Karpas-422 (cell line): ENCODE data around the gene SIGLEC8. TPM values are rescaled to one million over a fixed set of nuclear protein-coding genes. Genes with fewer than 3 reads are reported as not detected.

Experiments
- DNase-seq: peaks from one replicate; pipeline ENCODE4 v3.0.0-alpha.2; 2015
- H2AFZ ChIP-seq: fragments of 200-600 bp; sonication (generic); 2 replicates; pipeline ENCODE4 v1.6.1; 2014; ENCODE audit warnings: antibody characterized with exemption, low read length, mixed read lengths
- H3K27ac ChIP-seq: fragments of 200-600 bp; sonication (generic); 2 replicates; pipeline ENCODE4 v1.5.1; 2014; ENCODE audit warnings: mild to moderate bottlenecking, low read length, moderate library complexity
- H3K27me3 ChIP-seq: fragments of 200-600 bp; sonication (generic); 2 replicates; pipeline ENCODE4 v1.6.1; 2014; ENCODE audit warnings: low read length, mixed read lengths
- H3K36me3 ChIP-seq: fragments of 200-600 bp; sonication (generic); 2 replicates; pipeline ENCODE4 v1.6.1; 2014; ENCODE audit warnings: low read length, mixed read lengths; ENCODE audit not compliant: insufficient read depth
- H3K4me1 ChIP-seq: fragments of 200-600 bp; sonication (generic); 2 replicates; pipeline ENCODE4 v1.6.1; 2014; ENCODE audit warnings: mild to moderate bottlenecking, low read length, mixed read lengths
- H3K4me2 ChIP-seq: fragments of 200-600 bp; sonication (generic); 2 replicates; pipeline ENCODE4 v1.6.1; 2014; ENCODE audit warnings: low read length, low read depth, mild to moderate bottlenecking; ENCODE audit not compliant: poor library complexity, severe bottlenecking
- H3K4me3 ChIP-seq: fragments of 200-600 bp; sonication (generic); 2 replicates; pipeline ENCODE4 v1.5.1; 2014; ENCODE audit warnings: mild to moderate bottlenecking, antibody characterized with exemption, low read length, mixed read lengths
- H3K79me2 ChIP-seq: fragments of 200-600 bp; sonication (generic); 2 replicates; pipeline ENCODE4 v1.6.1; 2014; ENCODE audit warnings: mild to moderate bottlenecking, low read length, mixed read lengths
- H3K9ac ChIP-seq: fragments of 200-600 bp; sonication (generic); 2 replicates; pipeline ENCODE4 v1.6.0; 2014; ENCODE audit warnings: low read length
- H3K9me2 ChIP-seq: fragments of 200-600 bp; sonication (generic), shearing (Covaris generic); replicated peaks from 2 replicates; pipeline ENCODE4 v1.6.0; 2014; ENCODE audit warnings: mild to moderate bottlenecking, low read length, moderate library complexity; ENCODE audit not compliant: insufficient read depth
- H3K9me3 ChIP-seq: fragments of 300-700, 200-600 bp; sonication (generic); 2 replicates; pipeline ENCODE4 v1.6.1; 2014; ENCODE audit warnings: low read length, mixed read lengths
- H4K20me1 ChIP-seq: fragments of 200-600 bp; sonication (generic); 2 replicates; pipeline ENCODE4 v1.6.1; 2014; ENCODE audit warnings: mild to moderate bottlenecking, antibody characterized with exemption, low read length, low read depth; ENCODE audit not compliant: insufficient read depth
- total RNA-seq: library from RNA; depleted of rRNA; stranded (reverse); fragments of >200 nt; shearing (Covaris generic); gene quantifications from 2 replicates; pipeline ENCODE4 v1.2.3, GENCODE V29; 2014; ENCODE audit warnings: low replicate concordance

Gene SIGLEC8
- total RNA-seq, 1 experiment from 2014 or later = not detected

GRCh38 chr19:51497666-51498065, 39.4 kb upstream of the SIGLEC8 start:
- Histone ChIP-seq H3K9ac (no peak overlapping the region), H3K4me1 (no peaks in the 10 kb centered on the region), H3K36me3 (no peaks in the 10 kb centered on the region), H3K27me3 (no peaks in the 10 kb centered on the region; the same call in 1 of the 2 replicates), H2AFZ (no peak overlapping the region), H3K9me3 (no peaks in the 10 kb centered on the region), H3K4me2 (no peak overlapping the region), H3K9me2 (no peaks in the 10 kb centered on the region), H3K79me2 (no peaks in the 10 kb centered on the region), H3K4me3 (no peak overlapping the region), H4K20me1 (no peaks in the 10 kb centered on the region), H3K27ac (no peak overlapping the region)
- DNase-seq = no peak

GRCh38 chr19:51493776-51494175, 35.5 kb upstream of the SIGLEC8 start:
- Histone ChIP-seq H3K27me3 (no peaks in the 10 kb centered on the region), H3K9me2 (no peaks in the 10 kb centered on the region), H3K36me3 (no peaks in the 10 kb centered on the region), H2AFZ (no peak overlapping the region), H3K4me1 (no peaks in the 10 kb centered on the region), H3K79me2 (no peaks in the 10 kb centered on the region), H3K9me3 (no peaks in the 10 kb centered on the region), H3K27ac (no peak overlapping the region), H3K4me3 (no peak overlapping the region), H4K20me1 (no peaks in the 10 kb centered on the region), H3K9ac (no peak overlapping the region), H3K4me2 (no peak overlapping the region)
- no peak for DNase-seq

- H3K9me2 ChIP-seq = no peaks in the 10 kb centered on the region
- no peak for DNase-seq
- H4K20me1 ChIP-seq = no peaks in the 10 kb centered on the region
- H3K79me2 ChIP-seq = no peaks in the 10 kb centered on the region
- H3K9ac ChIP-seq = no peak overlapping the region
- H3K9me3 ChIP-seq = no peaks in the 10 kb centered on the region
- H3K36me3 ChIP-seq = no peaks in the 10 kb centered on the region
- no peak overlapping the region for H3K4me3 ChIP-seq
- no peak overlapping the region for H2AFZ ChIP-seq
- no peak overlapping the region for H3K27ac ChIP-seq
- H3K27me3 ChIP-seq = no peaks in the 10 kb centered on the region
- no peak overlapping the region for H3K4me2 ChIP-seq
- no peaks in the 10 kb centered on the region for H3K4me1 ChIP-seq
Observed at GRCh38 chr19:51491586-51491985, 33.3 kb upstream of the SIGLEC8 start.

GRCh38 chr19:51490676-51491075, 32.4 kb upstream of the SIGLEC8 start:
- no peaks in the 10 kb centered on the region for H3K79me2 ChIP-seq
- no peak overlapping the region for H2AFZ ChIP-seq
- no peaks in the 10 kb centered on the region for H3K4me1 ChIP-seq
- H3K27ac ChIP-seq = no peak overlapping the region
- H3K4me2 ChIP-seq = no peak overlapping the region
- no peaks in the 10 kb centered on the region for H3K27me3 ChIP-seq
- no peaks in the 10 kb centered on the region for H3K9me2 ChIP-seq
- H3K9ac ChIP-seq = no peak overlapping the region
- H3K9me3 ChIP-seq = no peaks in the 10 kb centered on the region
- no peaks in the 10 kb centered on the region for H3K36me3 ChIP-seq
- H4K20me1 ChIP-seq = no peaks in the 10 kb centered on the region
- no peak overlapping the region for H3K4me3 ChIP-seq
- DNase-seq = no peak

- no peak overlapping the region for H3K27ac ChIP-seq
- H4K20me1 ChIP-seq = no peaks in the 10 kb centered on the region
- H3K9me3 ChIP-seq = no peaks in the 10 kb centered on the region
- no peaks in the 10 kb centered on the region for H3K27me3 ChIP-seq
- H3K9me2 ChIP-seq = no peaks in the 10 kb centered on the region
- H3K9ac ChIP-seq = no peak overlapping the region
- no peaks in the 10 kb centered on the region for H3K36me3 ChIP-seq
- no peak overlapping the region for H2AFZ ChIP-seq
- no peaks in the 10 kb centered on the region for H3K79me2 ChIP-seq
- no peak overlapping the region for H3K4me3 ChIP-seq
- no peaks in the 10 kb centered on the region for H3K4me1 ChIP-seq
- no peak overlapping the region for H3K4me2 ChIP-seq
- DNase-seq = no peak
Observed at GRCh38 chr19:51489113-51489512, 30.9 kb upstream of the SIGLEC8 start.

GRCh38 chr19:51488491-51488890, 30.2 kb upstream of the SIGLEC8 start:
- Histone ChIP-seq H3K79me2 (no peaks in the 10 kb centered on the region), H3K27ac (no peak overlapping the region), H3K9me2 (no peaks in the 10 kb centered on the region), H3K4me3 (no peak overlapping the region), H3K27me3 (no peaks in the 10 kb centered on the region), H2AFZ (no peak overlapping the region), H3K9me3 (no peaks in the 10 kb centered on the region), H3K36me3 (no peaks in the 10 kb centered on the region), H4K20me1 (no peaks in the 10 kb centered on the region), H3K4me2 (no peak overlapping the region), H3K4me1 (no peaks in the 10 kb centered on the region), H3K9ac (no peak overlapping the region)
- no peak for DNase-seq

GRCh38 chr19:51485960-51486660, 27.9 kb upstream of the SIGLEC8 start:
- H3K9ac ChIP-seq = no peak overlapping the region
- H3K4me1 ChIP-seq = no peaks in the 10 kb centered on the region
- no peaks in the 10 kb centered on the region for H3K36me3 ChIP-seq
- H3K9me3 ChIP-seq = no peaks in the 10 kb centered on the region
- H3K9me2 ChIP-seq = no peaks in the 10 kb centered on the region
- H3K4me3 ChIP-seq = no peak overlapping the region
- H3K27me3 ChIP-seq = no peaks in the 10 kb centered on the region
- no peak overlapping the region for H3K4me2 ChIP-seq
- no peak overlapping the region for H2AFZ ChIP-seq
- no peak overlapping the region for H3K27ac ChIP-seq
- no peaks in the 10 kb centered on the region for H4K20me1 ChIP-seq
- no peak for DNase-seq
- H3K79me2 ChIP-seq = no peaks in the 10 kb centered on the region

GRCh38 chr19:51480590-51480989, 22.3 kb upstream of the SIGLEC8 start:
- Histone ChIP-seq H3K9ac (no peak overlapping the region), H2AFZ (no peak overlapping the region), H3K27me3 (no peaks in the 10 kb centered on the region), H3K36me3 (no peaks in the 10 kb centered on the region), H3K4me2 (no peak overlapping the region), H3K4me1 (no peaks in the 10 kb centered on the region), H3K27ac (no peak overlapping the region), H3K79me2 (no peaks in the 10 kb centered on the region), H3K9me2 (no peaks in the 10 kb centered on the region), H3K9me3 (0 out of 2 replicates have a peak, but pooled peaks cover 2% of the 10 kb centered on the region), H3K4me3 (no peak overlapping the region), H4K20me1 (no peaks in the 10 kb centered on the region)
- DNase-seq = no peak
